HepG2 (cell line): ENCODE measurements around the gene NEK9. TPM values are rescaled to one million over a fixed set of nuclear protein-coding genes. Genes with fewer than 3 reads are reported as not detected.

ENCODE experiments used
- ATAC-seq: fragments of 200-7000 bp; cut with Tn5 transposase; 3 replicates; pipeline ENCODE4 v1.9.1; 2020; ENCODE audit warnings: mild to moderate bottlenecking, moderate library complexity
- BruUV-seq: library from RNA; stranded (reverse); fragments of 400-500 nt; replicated peaks from 2 replicates; lab custom pipeline; 2021; lab: Mats Ljungman, UMichigan
- CTCF ChIA-PET: fragments of 300-600 bp; formaldehyde crosslinking; extraction: SDS; loops from one replicate; lab custom pipeline; 2021; ENCODE audit warnings: low total read pairs, inconsistent platforms, low intra/inter-chr PET ratio; lab: Yijun Ruan, JAX
- POLR2A ChIA-PET: fragments of 350-600 bp; sonication (Branson Sonifier 250); formaldehyde crosslinking; loops from one replicate; lab custom pipeline; 2020; ENCODE audit warnings: antibody characterized with exemption, inconsistent platforms; lab: Yijun Ruan, JAX
- DNase-seq: peaks from one replicate; pipeline ENCODE4 v3.0.0-alpha.2; 2015; ENCODE audit warnings: low spot score
- FAIRE-seq: peaks from 3 replicates; lab custom pipeline; 2011; peaks lifted over from hg19 to GRCh38; lab: Jason Lieb, UNC
- H2AFZ ChIP-seq: one replicate; pipeline ENCODE4 v1.6.1; 2011; ENCODE audit warnings: low read length, inconsistent platforms
- H3K27ac ChIP-seq: fragments of 300-600 bp; 3 replicates; pipeline ENCODE4 v1.8.0; 2011; ENCODE audit warnings: mixed run types, mild to moderate bottlenecking, mixed read lengths, low read length, inconsistent platforms; ENCODE audit not compliant: insufficient read depth; ENCODE audit errors: extremely low read length
- H3K27me3 ChIP-seq, 2 experiments: fragments of 200-600 bp in 1 of 2; 2 replicates in 1 of 2; 3 replicates in 1 of 2; pipeline versions ENCODE4 v1.6.0 to v1.8.0; 2011; ENCODE audit warnings: low read length in 2 of 2, mild to moderate bottlenecking in 2 of 2, moderate library complexity in 2 of 2, inconsistent platforms in 1 of 2; ENCODE audit not compliant: insufficient read depth in 2 of 2, control insufficient read depth in 1 of 2
- H3K36me3 ChIP-seq, 2 experiments: fragments of 200-600 bp in 1 of 2; replicated peaks in 1 of 2; 2 replicates in 1 of 2; 3 replicates in 1 of 2; pipeline versions ENCODE4 v1.5.1 to v1.8.0; 2011; ENCODE audit warnings: low read length in 2 of 2, inconsistent platforms in 1 of 2; ENCODE audit not compliant: insufficient read depth in 2 of 2, control insufficient read depth in 1 of 2
- H3K4me1 ChIP-seq: 2 replicates; pipeline ENCODE4 v1.5.1; 2012; ENCODE audit warnings: low read length, inconsistent platforms; ENCODE audit not compliant: insufficient read depth
- H3K4me2 ChIP-seq: 2 replicates; pipeline ENCODE4 v1.6.0; 2011; ENCODE audit warnings: low read depth, low read length, inconsistent platforms
- H3K4me3 ChIP-seq, 3 experiments: fragments of 200-600 bp in 1 of 3; sonication (generic), shearing (Covaris generic) in 1 of 3; replicated peaks in 1 of 3; 2 replicates each; pipeline ENCODE4 v1.5.1; 2011 to 2016; ENCODE audit warnings: low read length in 3 of 3, inconsistent platforms in 2 of 3, low read depth in 2 of 3, mild to moderate bottlenecking in 2 of 3, control low read depth in 1 of 3, mixed read lengths in 1 of 3; ENCODE audit not compliant: insufficient read depth in 1 of 3
- H3K79me2 ChIP-seq: one replicate; pipeline ENCODE4 v1.6.1; 2011; ENCODE audit warnings: low read length, inconsistent platforms; ENCODE audit not compliant: insufficient read depth
- H3K9ac ChIP-seq: 2 replicates; pipeline ENCODE4 v1.6.0; 2011; ENCODE audit warnings: mild to moderate bottlenecking, low read depth, low read length, inconsistent platforms; ENCODE audit not compliant: insufficient read depth
- H3K9me3 ChIP-seq: 2 replicates; pipeline ENCODE4 v1.5.1; 2012; ENCODE audit warnings: mild to moderate bottlenecking, low read length
- H4K20me1 ChIP-seq: 2 replicates; pipeline ENCODE4 v1.6.0; 2011; ENCODE audit warnings: inconsistent platforms, mild to moderate bottlenecking, low read length, moderate library complexity; ENCODE audit not compliant: insufficient read depth
- AGO2 ChIP-seq: fragments of 200-400 bp; formaldehyde crosslinking; optimal IDR thresholded peaks from 2 replicates; pipeline ENCODE3; 2017; ENCODE audit warnings: mild to moderate bottlenecking, low read depth, low read length, moderate library complexity
- CBX2 ChIP-seq, 2 experiments: fragments of 200-600 bp in 1 of 2; sonication (generic); formaldehyde crosslinking in 1 of 2; IDR thresholded peaks; 2 replicates each; pipeline versions ENCODE4 v1.7.0 to v1.8.1; 2018 to 2022; ENCODE audit warnings: low read depth in 2 of 2, low read length in 1 of 2, mild to moderate bottlenecking in 1 of 2, missing genetic modification reagents in 1 of 2
- CEBPB ChIP-seq: IDR thresholded peaks from 2 replicates; pipeline ENCODE4 v1.6.1; 2011; ENCODE audit warnings: low read depth, low read length, improper control_type of control experiment, borderline replicate concordance
- CEBPG ChIP-seq: IDR thresholded peaks from 2 replicates; pipeline ENCODE4 v1.6.1; 2016
- FOXO1 ChIP-seq: sonication (generic); formaldehyde crosslinking; IDR thresholded peaks from 2 replicates; pipeline ENCODE4 v1.4.0; 2020; ENCODE audit warnings: missing genetic modification reagents
- GFI1 ChIP-seq: sonication (generic); formaldehyde crosslinking; IDR thresholded peaks from 2 replicates; pipeline ENCODE4 v1.5.0; 2020; ENCODE audit warnings: missing genetic modification reagents, mild to moderate bottlenecking, borderline replicate concordance
- MEIS2 ChIP-seq: sonication (generic); formaldehyde crosslinking; IDR thresholded peaks from 2 replicates; pipeline ENCODE4 v1.9.0; 2021; ENCODE audit warnings: mild to moderate bottlenecking, missing genetic modification reagents
- NCOA5 ChIP-seq: sonication (generic); formaldehyde crosslinking; IDR thresholded peaks from 2 replicates; pipeline ENCODE4 v1.4.0; 2020; ENCODE audit warnings: missing genetic modification reagents
- TBL1XR1 ChIP-seq: fragments of 150-350 bp; IDR thresholded peaks from 2 replicates; pipeline ENCODE4 v1.6.1; 2014; ENCODE audit warnings: borderline replicate concordance, low read length; ENCODE audit not compliant: partially characterized antibody
- TEAD2 ChIP-seq: sonication (generic); formaldehyde crosslinking; IDR thresholded peaks from 2 replicates; pipeline ENCODE4 v1.9.0; 2021; ENCODE audit warnings: missing genetic modification reagents
- ZBTB21 ChIP-seq: sonication (generic); formaldehyde crosslinking; IDR thresholded peaks from 2 replicates; pipeline ENCODE4 v1.4.0; 2020; ENCODE audit warnings: missing genetic modification reagents
- ZNF331 ChIP-seq: sonication (generic); formaldehyde crosslinking; IDR thresholded peaks from 2 replicates; pipeline ENCODE4 v1.4.0; 2020; ENCODE audit warnings: missing genetic modification reagents
- ZNF484 ChIP-seq: sonication (generic); formaldehyde crosslinking; IDR thresholded peaks from 2 replicates; pipeline ENCODE4 v1.5.1; 2020; ENCODE audit warnings: mild to moderate bottlenecking, low read depth, missing genetic modification reagents, borderline replicate concordance
- ZNF546 ChIP-seq: sonication (generic); formaldehyde crosslinking; conservative IDR thresholded peaks from 2 replicates; pipeline ENCODE4 v1.8.1; 2023; ENCODE audit warnings: mild to moderate bottlenecking, missing genetic modification reagents
- ZNF672 ChIP-seq: sonication (generic); formaldehyde crosslinking; IDR thresholded peaks from 2 replicates; pipeline ENCODE4 v1.8.1; 2022; ENCODE audit warnings: missing genetic modification reagents
- ZNF777 ChIP-seq: sonication (generic); formaldehyde crosslinking; IDR thresholded peaks from 2 replicates; pipeline ENCODE4 v1.4.0; 2020; ENCODE audit warnings: missing genetic modification reagents
- ZNF782 ChIP-seq: sonication (generic); formaldehyde crosslinking; IDR thresholded peaks from 2 replicates; pipeline ENCODE4 v1.4.0; 2020; ENCODE audit warnings: missing genetic modification reagents, mild to moderate bottlenecking, borderline replicate concordance
- ZNF879 ChIP-seq: sonication (generic); formaldehyde crosslinking; IDR thresholded peaks from 2 replicates; pipeline ENCODE4 v1.8.1; 2023; ENCODE audit warnings: missing genetic modification reagents
- WGBS: methylation state at CpG from one replicate; pipeline ENCODE4 v1.1.6; 2017; ENCODE audit warnings: low lambda C conversion rate; 5-methylcytosine and 5-hydroxymethylcytosine counted together
- in situ Hi-C: cut with HindIII; loops from 2 replicates; pipeline ENCODE4 v1.10.0; 2017; ENCODE audit warnings: low pct_unique_long_range_greater_than_20kb; ENCODE audit not compliant: extremely low pct_ligation_motif_present
- intact Hi-C: fragments of 100-400 bp; cut with micrococcal nuclease; formaldehyde crosslinking; loops from one replicate; pipeline ENCODE4 v1.10.0; 2022; ENCODE audit not compliant: unreplicated experiment
- polyA plus RNA-seq, 8 experiments: library from polyadenylated mRNA; depleted of rRNA in 3 of 8; stranded (reverse) in 7 of 8; unstranded in 1 of 8; fragments of >200 nt; fragmentation: Illumina TruSeq in 4 of 8; extraction: Trizol in 4 of 8; gene quantifications; 2 replicates each; pipeline versions ENCODE4 v1.2.1 to v1.2.3, GENCODE V29; 2011 to 2016; ENCODE audit warnings: low read depth in 4 of 8, missing spikeins in 1 of 8, mixed read lengths in 1 of 8; ENCODE audit not compliant: insufficient read depth in 1 of 8
- total RNA-seq, 5 experiments: library from RNA; depleted of rRNA; stranded (reverse); fragments of >200 nt; fragmentation: Illumina TruSeq; extraction: Trizol; gene quantifications; 2 replicates each; pipeline ENCODE4 v1.2.3, GENCODE V29; 2016; ENCODE audit warnings: low read depth in 1 of 5
- TF ChIP-seq, protein P1 (sequence below): IDR thresholded peaks from 2 replicates; pipeline ENCODE4 v1.6.1; 2016; ENCODE audit warnings: missing genetic modification reagents, missing compliant biosample characterization
- TF ChIP-seq, protein P2 (sequence below): sonication (generic); formaldehyde crosslinking; IDR thresholded peaks from 2 replicates; pipeline ENCODE4 v1.4.0; 2020; ENCODE audit warnings: missing genetic modification reagents

The NEK9 gene
- total and polyA plus RNA-seq, 2 of the 13 experiments (the other 11 are each of a cell fraction or from before 2014, with no cell fraction given) = 16.5 to 27.3 TPM

DNA sequence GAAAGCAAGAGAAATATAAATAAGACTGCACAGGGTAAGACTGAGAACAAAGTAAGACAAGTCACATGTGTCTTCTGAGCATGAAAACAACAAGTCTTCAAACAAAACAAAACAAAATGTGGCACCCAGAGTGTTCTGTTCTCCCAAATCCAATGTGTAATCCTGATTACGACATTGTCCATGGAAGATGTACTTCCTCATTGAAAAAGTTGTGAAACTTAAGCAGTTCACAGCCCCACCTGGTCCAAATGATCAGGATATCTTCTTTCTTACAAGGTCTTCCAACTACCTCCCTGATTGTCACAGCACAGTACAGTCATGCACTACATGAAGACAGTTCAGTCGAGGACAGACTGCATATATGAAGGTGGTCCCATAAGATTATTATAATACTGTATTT is 23.3 kb upstream of the NEK9 start:
- TF ChIP-seq CEBPB = peak; percentile 50
- TF ChIP-seq, protein P1, sequence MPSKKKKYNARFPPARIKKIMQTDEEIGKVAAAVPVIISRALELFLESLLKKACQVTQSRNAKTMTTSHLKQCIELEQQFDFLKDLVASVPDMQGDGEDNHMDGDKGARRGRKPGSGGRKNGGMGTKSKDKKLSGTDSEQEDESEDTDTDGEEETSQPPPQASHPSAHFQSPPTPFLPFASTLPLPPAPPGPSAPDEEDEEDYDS = no peak
- TF ChIP-seq ZNF484 (CRISPR knock-in tag) = no peak
- TF ChIP-seq TEAD2 (CRISPR knock-in tag) = no peak
- TF ChIP-seq CEBPG = peak; percentile 24; the same call in 1 of the 2 replicates
- TF ChIP-seq ZNF782 = no peak
- Histone ChIP-seq H3K4me1 (peaks cover 69% of the 10 kb centered on the region), H2AFZ (no peak overlapping the region), H3K79me2 (peaks cover 37% of the 10 kb centered on the region), H3K36me3 (peaks cover 0 to 35% of the 10 kb centered on the region in 2 experiments), H3K9me3 (no peaks in the 10 kb centered on the region), H3K9ac (no peak overlapping the region; the same call in 1 of the 2 replicates), H3K4me2 (no peak overlapping the region), H4K20me1 (no peaks in the 10 kb centered on the region), H3K4me3 (no peak overlapping the region), H3K27me3 (no peaks in the 10 kb centered on the region), H3K27ac (no peak overlapping the region)
- no peak for FAIRE-seq
- no peak for DNase-seq
- ChIA-PET CTCF (no interaction called here), POLR2A (no interaction called here)
- 84% methylated on average over 2 of the region's 2 CpGs for WGBS
- in situ Hi-C loops (no loop called here), intact Hi-C loops (no loop called here)
- ATAC-seq = no peak
- BruUV-seq = no TSS peak

DNA sequence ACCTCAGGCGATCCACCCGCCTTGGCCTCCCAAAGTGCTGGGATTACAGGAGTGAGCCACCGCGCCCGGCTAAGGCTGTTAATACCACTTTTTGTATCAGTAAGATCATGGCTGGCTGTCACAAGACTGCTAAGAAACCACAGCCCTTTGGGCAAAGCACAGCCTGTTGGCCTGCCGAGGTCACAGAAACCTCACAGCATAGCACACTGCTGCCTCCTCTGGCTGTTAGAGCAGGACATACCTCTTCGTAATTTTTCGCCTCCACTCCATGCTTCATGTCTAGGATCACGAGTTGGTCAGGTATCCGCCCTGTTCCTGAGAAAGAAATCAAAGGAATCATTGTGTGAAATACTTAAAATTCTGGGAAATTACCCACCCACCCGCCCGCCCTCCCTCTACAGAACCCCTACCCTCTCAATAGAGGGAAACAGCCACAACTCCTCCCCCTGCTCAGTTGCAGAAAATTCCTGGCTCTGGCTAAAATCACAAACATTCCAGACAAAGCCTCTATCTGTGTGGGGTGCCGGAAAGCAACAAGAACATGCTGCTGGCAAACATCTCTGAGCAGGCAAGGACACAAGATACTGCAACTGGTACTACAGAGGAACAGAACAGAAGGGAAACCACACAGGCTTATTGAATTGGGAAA is 20.7 kb upstream of the NEK9 start:
- Histone ChIP-seq H4K20me1 (no peaks in the 10 kb centered on the region), H3K9me3 (no peaks in the 10 kb centered on the region), H3K4me3 (peak overlapping the region in 1 of 3 experiments; percentile 3; a peak in 1 of 6 replicates), H3K9ac (peak overlapping the region; percentile 65), H3K27ac (peak overlapping the region; percentile 75), H3K4me2 (peak overlapping the region; percentile 63), H3K79me2 (peaks cover 33% of the 10 kb centered on the region), H3K4me1 (peaks cover 75% of the 10 kb centered on the region), H3K36me3 (peaks cover 0 to 45% of the 10 kb centered on the region in 2 experiments), H2AFZ (no peak overlapping the region), H3K27me3 (no peaks in the 10 kb centered on the region)
- no TSS peak for BruUV-seq
- ATAC-seq (peak; percentile 98), DNase-seq (peak; percentile 97), FAIRE-seq (peak; percentile 93)
- intact Hi-C loops (loop anchor here (1.0 to 2.0 kb wide), 3 partner anchors 15 to 149 kb away; no protein-coding TSS in a partner anchor), in situ Hi-C loops (no loop called here)
- ChIA-PET POLR2A (interaction anchor here (1.0 kb wide), 1 partner anchor 9 kb away, joined by 3 read pairs; no protein-coding TSS in a partner anchor), CTCF (no interaction called here)
- WGBS = 34% methylated on average over 12 of the region's 13 CpGs
- TF ChIP-seq NCOA5 (CRISPR knock-in tag) = no peak
- peak; percentile 35; the same call in 1 of the 2 replicates for TF ChIP-seq ZBTB21
- TF ChIP-seq FOXO1 (CRISPR knock-in tag) = 0 out of 2 replicates have a peak, but pooled peaks have one; percentile 19
- no peak for TF ChIP-seq TBL1XR1
- TF ChIP-seq, protein P2, sequence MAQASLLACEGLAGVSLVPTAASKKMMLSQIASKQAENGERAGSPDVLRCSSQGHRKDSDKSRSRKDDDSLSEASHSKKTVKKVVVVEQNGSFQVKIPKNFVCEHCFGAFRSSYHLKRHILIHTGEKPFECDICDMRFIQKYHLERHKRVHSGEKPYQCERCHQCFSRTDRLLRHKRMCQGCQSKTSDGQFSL = no peak
- TF ChIP-seq GFI1 (CRISPR knock-in tag) = peak; percentile 32; the same call in 1 of the 2 replicates
- TF ChIP-seq ZNF672 (CRISPR knock-in tag) = no peak
- no peak for TF ChIP-seq MEIS2 (CRISPR knock-in tag)
- TF ChIP-seq ZNF331 (CRISPR knock-in tag) = peak; percentile 84; the same call in 1 of the 2 replicates
- no peak for TF ChIP-seq ZNF879 (CRISPR knock-in tag)
- TF ChIP-seq ZNF546 (CRISPR knock-in tag) = no peak
- TF ChIP-seq ZNF777 = no peak
- no peak for TF ChIP-seq AGO2
- TF ChIP-seq CBX2 (IDR thresholded peaks at IDR 0.05; ENCODE audit: low read depth, low read length) = no peak
- TF ChIP-seq CBX2 (CRISPR knock-in tag; IDR thresholded peaks at IDR 0.05; ENCODE audit: low read depth) = no peak
